Breast epithelium (tissue), 3 donors: Measurements from ENCODE around the gene RAD9B.

Source experiments
- POLR2A ChIP-seq: fragments of 450-650 bp; IDR thresholded peaks from one replicate; pipeline ENCODE4 v1.6.1; 2016; ENCODE audit warnings: antibody characterized with exemption, mild to moderate bottlenecking, moderate library complexity
- POLR2AphosphoS5 ChIP-seq, 3 donors: sonication (generic); formaldehyde crosslinking; IDR thresholded peaks; one replicate each; pipeline ENCODE4 v1.6.1; 2017; ENCODE audit warnings: antibody characterized with exemption in 3 of 3
- TF ChIP-seq, protein P1 (sequence below), 3 donors: fragments of 450-650 bp; IDR thresholded peaks; one replicate each; pipeline ENCODE4 v1.5.1; 2016 to 2017; ENCODE audit warnings: antibody characterized with exemption in 3 of 3, mild to moderate bottlenecking in 3 of 3, moderate library complexity in 3 of 3

DNA sequence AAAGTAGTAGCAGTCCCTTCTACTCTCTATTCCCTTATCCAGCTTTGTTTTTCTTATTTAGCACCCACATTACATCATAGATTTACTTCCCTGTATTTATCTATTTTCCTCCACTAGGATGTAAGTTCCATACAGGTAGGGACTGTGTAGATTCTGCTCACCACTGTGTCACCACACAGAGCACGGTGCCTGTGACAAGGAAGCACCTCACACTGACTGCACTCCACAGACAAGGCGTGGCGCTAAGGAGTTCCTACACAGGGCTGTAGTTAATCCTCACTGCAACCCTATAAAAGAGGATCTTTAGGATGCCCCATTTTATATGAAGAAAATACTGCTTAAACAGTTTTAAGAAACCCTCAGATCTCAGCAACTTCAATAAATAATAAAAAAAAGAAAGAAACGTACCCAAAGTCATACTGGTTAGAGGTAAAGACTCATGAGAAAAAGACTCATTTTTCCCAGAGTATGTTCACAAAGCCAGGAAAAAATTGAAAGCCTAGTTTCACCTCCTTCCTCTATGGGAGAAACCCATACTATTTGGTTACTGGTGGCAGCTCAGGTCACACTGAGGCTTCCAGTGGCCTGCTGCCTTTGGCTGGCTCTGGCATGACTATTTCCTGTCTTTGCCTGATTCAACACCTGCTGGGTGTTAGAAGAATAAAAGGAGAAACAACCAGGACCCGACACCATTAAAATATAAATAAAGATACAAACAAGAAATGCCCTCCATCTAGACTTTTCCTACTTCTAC lies 36.9 kb downstream of the RAD9B start:
- TF ChIP-seq, protein P1, sequence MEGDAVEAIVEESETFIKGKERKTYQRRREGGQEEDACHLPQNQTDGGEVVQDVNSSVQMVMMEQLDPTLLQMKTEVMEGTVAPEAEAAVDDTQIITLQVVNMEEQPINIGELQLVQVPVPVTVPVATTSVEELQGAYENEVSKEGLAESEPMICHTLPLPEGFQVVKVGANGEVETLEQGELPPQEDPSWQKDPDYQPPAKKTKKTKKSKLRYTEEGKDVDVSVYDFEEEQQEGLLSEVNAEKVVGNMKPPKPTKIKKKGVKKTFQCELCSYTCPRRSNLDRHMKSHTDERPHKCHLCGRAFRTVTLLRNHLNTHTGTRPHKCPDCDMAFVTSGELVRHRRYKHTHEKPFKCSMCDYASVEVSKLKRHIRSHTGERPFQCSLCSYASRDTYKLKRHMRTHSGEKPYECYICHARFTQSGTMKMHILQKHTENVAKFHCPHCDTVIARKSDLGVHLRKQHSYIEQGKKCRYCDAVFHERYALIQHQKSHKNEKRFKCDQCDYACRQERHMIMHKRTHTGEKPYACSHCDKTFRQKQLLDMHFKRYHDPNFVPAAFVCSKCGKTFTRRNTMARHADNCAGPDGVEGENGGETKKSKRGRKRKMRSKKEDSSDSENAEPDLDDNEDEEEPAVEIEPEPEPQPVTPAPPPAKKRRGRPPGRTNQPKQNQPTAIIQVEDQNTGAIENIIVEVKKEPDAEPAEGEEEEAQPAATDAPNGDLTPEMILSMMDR (IDR thresholded peaks at IDR 0.05), result no peak
- TF ChIP-seq POLR2A (no peak), POLR2AphosphoS5 (IDR thresholded peaks at IDR 0.05) (no peak)
